Mesodermal cell (in vitro differentiated cells): ENCODE measurements around the gene SYT2.
A peak's percentile ranks its signal among the peaks of the same experiment; 100 is the strongest.

Experiments used
- H3K27ac ChIP-seq: 2 replicates; pipeline ENCODE4 v1.7.0; 2013; ENCODE audit warnings: mild to moderate bottlenecking, low read depth, low read length, moderate library complexity; ENCODE audit not compliant: severe bottlenecking
- H3K36me3 ChIP-seq: 2 replicates; pipeline ENCODE4 v1.7.1; 2013; ENCODE audit warnings: mild to moderate bottlenecking, low read length, moderate library complexity; ENCODE audit not compliant: control insufficient read depth, insufficient read depth
- H3K4me1 ChIP-seq: one replicate; pipeline ENCODE4 v1.7.1; 2013; ENCODE audit warnings: mild to moderate bottlenecking, low read length; ENCODE audit not compliant: insufficient read depth, control insufficient read depth, poor library complexity, severe bottlenecking
- H3K4me3 ChIP-seq: 2 replicates; pipeline ENCODE4 v1.7.0; 2013; ENCODE audit warnings: low read length, control low read depth, mild to moderate bottlenecking; ENCODE audit not compliant: insufficient read depth, poor library complexity, severe bottlenecking; ENCODE audit errors: extremely low read depth
- H3K9me3 ChIP-seq: 2 replicates; pipeline ENCODE4 v1.7.1; 2013; ENCODE audit warnings: mild to moderate bottlenecking, low read length, moderate library complexity; ENCODE audit not compliant: control insufficient read depth
- WGBS, 2 experiments: methylation state at CpG; one replicate each; pipeline ENCODE4 v1.1.5; 2013; ENCODE audit warnings: missing lambda C conversion rate in 2 of 2; ENCODE audit not compliant: insufficient coverage in 2 of 2; 5-methylcytosine and 5-hydroxymethylcytosine counted together

The SYT2 gene

DNA sequence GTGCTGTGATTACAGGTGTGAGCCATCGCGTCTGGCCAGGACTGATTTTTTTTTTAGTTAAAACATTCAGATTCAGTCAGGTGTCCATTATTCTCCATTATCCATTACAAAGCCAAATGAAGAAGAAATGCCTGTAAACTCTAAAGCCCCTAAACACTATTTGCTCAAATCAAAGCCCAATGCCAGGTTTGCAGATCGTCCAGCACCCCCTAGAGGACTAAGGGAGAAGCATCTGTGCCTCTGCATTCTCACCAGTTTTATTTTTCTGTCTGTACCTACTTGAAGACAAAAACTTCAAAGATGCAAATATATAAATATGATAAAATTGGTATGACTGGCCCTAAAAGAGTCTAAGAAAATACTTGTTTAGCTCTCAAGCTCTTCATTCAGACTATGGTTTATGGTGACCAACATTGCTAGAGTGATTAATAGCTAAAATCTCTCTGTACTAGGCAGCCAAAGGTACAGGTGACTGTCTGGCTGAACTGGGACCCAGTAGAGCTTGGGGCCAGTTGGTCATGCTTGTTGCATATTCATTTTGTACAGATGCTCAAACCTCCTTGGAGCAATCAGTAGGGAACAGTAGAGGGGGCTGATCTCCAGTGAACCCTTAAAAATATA lies 138.4 kb downstream of the SYT2 start:
- no peak overlapping the region for H3K4me3 ChIP-seq
- 33 to 64% methylated on average over 2 of the region's 3 CpGs for WGBS, 2 experiments
- no peaks in the 10 kb centered on the region for H3K9me3 ChIP-seq
- H3K4me1 ChIP-seq, result peaks cover 45% of the 10 kb centered on the region
- H3K36me3 ChIP-seq, result peaks cover 4% of the 10 kb centered on the region
- no peak overlapping the region for H3K27ac ChIP-seq

DNA sequence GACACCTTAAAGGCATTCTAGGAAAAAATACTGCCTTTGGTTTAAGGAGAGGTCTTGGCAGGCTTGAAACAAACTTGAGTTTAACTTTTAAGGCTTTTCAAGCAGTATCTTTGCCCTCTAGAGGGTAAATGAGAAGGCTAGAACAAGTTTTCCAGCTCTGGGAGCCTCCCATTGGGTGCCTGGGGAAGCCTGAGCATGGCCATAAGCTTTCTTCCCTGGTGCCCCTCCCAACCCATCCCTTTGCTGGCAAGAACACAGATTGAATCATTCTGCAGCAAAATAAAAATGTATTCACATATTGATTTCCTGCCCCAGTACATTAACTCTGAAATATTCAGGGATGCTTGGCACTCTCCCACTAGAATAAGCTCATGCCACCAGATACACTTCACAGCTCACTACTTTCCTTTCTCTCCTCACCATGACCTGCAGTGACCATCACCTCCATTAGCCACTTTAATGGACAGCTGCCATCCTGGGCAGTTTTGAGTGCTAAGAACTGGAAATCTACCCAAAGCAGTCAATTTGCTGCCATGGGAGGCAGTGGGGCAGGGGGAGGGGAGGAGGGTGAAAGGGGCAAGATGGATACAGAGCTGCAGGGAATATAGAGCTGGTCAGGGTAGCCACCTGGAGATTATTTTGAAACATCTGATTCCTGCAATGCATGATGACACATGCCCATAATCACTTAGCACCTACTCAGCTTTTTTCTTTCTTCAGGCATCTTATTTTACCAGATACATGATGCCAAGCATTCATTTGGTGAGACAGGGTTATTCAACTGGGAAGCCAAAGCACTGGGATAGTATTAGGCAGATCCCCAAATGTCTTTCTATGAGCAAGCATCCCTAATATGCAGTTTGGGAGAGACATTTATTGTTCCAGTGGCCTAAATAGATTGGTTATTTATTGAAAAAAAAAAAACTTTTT lies 140.6 kb downstream of the SYT2 start:
- Histone ChIP-seq H3K4me1 (peaks cover 28% of the 10 kb centered on the region), H3K9me3 (no peaks in the 10 kb centered on the region), H3K27ac (no peak overlapping the region), H3K36me3 (no peaks in the 10 kb centered on the region), H3K4me3 (no peak overlapping the region)

DNA sequence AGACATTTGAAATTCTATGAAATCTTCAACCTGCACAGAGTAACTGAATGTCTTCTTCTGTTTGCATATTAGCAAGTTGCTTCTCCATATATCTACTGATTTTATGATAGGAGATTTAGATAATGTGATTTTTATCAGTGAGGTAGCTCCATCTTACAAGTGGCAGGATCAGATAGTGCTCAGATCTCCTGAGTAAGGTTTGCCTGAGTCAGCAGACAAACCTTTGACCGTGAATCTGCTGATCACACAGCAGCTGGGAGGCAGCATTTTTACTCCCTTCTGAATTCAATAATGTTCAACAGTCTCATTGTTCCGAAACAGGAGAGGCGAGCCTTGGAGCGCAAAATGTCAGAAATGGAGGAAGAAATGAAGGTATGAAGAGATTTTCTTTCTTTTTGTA lies 141.4 kb downstream of the SYT2 start:
- Histone ChIP-seq H3K9me3 (no peaks in the 10 kb centered on the region), H3K36me3 (no peaks in the 10 kb centered on the region), H3K4me1 (peaks cover 24% of the 10 kb centered on the region), H3K27ac (peak overlapping the region; percentile 23), H3K4me3 (no peak overlapping the region)
- WGBS, 2 experiments, result 80 to 100% methylated on average over 1 to 3 of the region's 4 CpGs

DNA sequence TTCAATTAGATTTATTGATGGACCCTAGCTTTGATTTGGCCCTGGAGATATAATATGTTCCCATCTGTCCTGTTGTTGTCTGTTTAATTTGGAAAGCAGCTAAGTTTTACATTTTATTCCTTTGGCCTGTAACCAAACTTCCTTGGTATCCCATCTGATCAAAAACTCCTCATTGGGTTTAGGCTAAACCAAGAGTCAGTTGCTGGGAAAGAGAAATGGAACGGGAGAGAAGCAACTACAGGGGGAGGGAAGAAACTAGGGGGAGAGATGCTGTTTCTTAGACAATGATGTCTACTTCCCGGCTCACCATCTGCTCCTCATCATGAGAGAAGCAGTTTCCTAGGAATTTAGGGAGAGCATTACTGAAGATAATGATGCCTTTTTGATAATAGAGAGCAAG lies 141.8 kb downstream of the SYT2 start:
- Histone ChIP-seq H3K9me3 (no peaks in the 10 kb centered on the region), H3K4me1 (peaks cover 24% of the 10 kb centered on the region), H3K36me3 (no peaks in the 10 kb centered on the region), H3K27ac (no peak overlapping the region), H3K4me3 (no peak overlapping the region)
- WGBS, 2 experiments, result 63 to 93% methylated on average over 2 of the region's 2 CpGs

DNA sequence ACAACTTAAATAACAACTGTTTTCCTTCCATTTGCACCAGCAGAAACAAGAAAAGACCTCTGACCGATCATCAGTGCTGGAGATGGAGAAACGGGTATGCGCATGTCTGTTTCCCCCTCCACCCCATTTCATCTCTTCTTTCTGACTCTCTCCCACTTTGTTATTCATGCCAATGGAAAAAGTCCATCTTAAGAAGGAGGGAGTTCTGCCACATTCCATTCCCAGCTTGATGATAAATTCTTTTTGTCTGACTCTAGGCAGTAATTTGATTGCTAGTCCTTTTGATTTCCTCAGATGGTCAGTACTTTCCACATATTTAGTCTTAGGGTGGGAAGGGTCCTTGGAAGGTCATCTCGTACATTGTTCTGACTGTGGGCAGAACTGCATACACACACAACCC lies 142.5 kb downstream of the SYT2 start:
- Histone ChIP-seq H3K4me3 (no peak overlapping the region), H3K4me1 (peaks cover 24% of the 10 kb centered on the region)
- WGBS, 2 experiments, result 29 to 54% methylated on average over 1 to 4 of the region's 4 CpGs

DNA sequence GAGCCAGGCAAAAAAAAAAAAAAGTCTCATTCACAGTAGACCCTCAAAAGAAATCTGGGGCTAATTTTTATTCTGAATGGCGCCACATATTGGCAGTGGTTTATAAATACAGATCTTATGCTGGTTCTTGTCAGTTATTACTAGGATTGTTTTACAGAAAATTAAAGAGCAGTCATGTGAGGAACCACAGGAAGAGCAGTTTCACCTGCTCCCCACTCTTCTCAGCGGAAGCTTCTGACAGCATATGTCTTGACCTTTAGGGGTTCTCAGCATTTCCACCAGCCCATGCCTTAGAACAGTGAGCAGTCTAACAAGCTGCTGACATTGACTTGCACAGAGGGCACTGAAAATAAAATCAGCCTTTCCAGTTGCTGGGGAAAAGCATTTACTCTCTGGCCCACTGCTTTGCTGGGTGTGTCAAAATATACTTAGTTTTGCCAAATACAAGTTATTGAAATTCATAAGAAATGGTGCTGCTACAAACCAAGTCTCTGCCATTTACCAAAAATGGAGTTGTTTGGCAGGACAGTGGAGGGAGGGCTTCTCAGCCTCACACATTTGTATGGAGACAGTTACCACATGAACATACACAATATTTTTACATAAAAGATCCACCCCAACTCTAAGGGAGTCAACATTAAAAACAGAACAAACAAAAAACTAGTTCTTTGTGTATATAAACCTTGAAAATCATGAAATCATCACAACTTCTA lies 144.2 kb downstream of the SYT2 start:
- no peaks in the 10 kb centered on the region for H3K9me3 ChIP-seq
- no peak overlapping the region for H3K27ac ChIP-seq
- H3K4me1 ChIP-seq, result peaks cover 28% of the 10 kb centered on the region
- 100% methylated on average over 1 of the region's 2 CpGs; no CpG with 5 or more reads in 1 of the 2 experiments for WGBS, 2 experiments
- H3K4me3 ChIP-seq, result no peak overlapping the region
- no peaks in the 10 kb centered on the region for H3K36me3 ChIP-seq

More for the DNA sequence above, 142.5 kb downstream of the SYT2 start:
- Histone ChIP-seq H3K27ac (no peak overlapping the region), H3K9me3 (no peaks in the 10 kb centered on the region), H3K36me3 (no peaks in the 10 kb centered on the region)

DNA sequence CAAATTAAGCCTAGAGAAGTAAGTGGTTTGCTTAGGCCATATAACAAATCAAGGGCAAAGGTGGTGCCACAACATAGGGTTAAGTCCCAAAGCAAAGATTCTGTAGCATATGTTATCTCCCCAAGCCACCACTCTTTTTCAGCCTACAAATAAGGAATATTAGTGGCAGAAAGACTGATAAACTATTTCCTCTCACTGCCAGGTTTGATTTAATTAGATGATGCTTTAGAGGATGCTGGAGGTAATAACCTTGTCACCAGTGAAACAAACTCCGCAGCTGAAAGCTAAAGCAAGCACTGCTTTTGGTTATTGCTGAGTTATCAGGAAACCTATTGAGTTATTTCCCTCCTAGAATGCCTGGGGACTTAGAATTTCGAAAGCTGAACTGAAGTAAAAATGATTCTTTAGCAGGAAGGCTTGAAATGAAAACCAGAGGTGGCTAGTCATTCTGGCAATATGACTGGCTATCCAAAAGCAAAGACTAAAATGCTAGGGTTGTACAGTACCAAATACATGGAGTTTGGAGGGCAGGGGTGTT lies 145.2 kb downstream of the SYT2 start:
- no peaks in the 10 kb centered on the region for H3K36me3 ChIP-seq
- no peak overlapping the region for H3K4me3 ChIP-seq
- H3K4me1 ChIP-seq, result peaks cover 28% of the 10 kb centered on the region
- no peak overlapping the region for H3K27ac ChIP-seq
- WGBS, 2 experiments, result 83 to 100% methylated on average over 2 of the region's 2 CpGs
- no peaks in the 10 kb centered on the region for H3K9me3 ChIP-seq

DNA sequence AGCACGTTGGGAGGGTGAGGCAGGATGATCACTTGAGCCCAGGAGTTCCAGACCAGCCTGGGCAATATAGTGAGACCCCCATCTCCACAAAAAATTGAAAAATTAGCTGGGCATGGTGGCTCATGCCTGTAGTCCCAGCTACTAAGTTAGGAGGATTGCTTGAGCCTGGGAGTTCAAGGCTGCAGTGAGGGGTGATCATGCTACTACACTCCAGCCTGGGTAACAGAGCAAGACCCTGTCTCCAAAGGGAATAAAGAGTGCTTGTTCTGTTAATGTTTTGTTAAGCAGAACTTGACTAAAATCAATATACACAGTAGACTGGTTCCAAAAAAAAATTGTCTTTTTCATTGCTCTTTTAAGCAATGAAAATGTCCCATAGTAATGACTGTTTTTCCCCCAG lies 146.4 kb downstream of the SYT2 start:
- H3K36me3 ChIP-seq, result no peaks in the 10 kb centered on the region
- peaks cover 26% of the 10 kb centered on the region for H3K4me1 ChIP-seq
- 80 to 100% methylated on average over 1 of the region's 1 CpG for WGBS, 2 experiments

DNA sequence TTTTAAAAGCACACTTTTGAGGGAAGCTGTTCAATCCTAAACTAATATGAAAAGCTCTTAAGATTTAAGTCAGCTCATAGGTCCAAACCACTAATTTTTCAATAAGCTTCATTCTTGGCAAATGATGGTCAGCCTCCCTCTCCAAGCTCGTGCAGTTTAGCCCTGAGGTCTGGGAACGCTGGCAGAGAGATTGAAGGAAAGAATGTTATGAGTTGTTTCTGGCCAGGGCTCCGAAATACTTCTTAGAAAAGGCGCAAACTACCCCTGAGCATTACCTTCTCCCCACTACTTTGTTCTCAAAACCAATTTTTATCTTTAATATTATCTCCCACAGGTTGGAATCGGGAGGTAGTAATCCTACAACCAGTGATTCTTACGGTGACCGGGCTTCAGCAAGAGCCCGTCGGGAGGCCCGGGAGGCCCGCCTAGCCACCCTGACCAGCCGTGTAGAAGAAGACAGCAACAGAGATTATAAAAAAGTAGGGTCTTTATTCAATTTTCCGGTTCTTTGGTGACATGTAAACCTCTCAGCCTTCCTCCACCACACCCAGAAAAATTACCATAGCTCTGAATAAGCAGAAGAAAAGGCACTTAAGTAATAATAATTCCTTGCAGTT lies 147.7 kb downstream of the SYT2 start:
- H3K9me3 ChIP-seq, result no peaks in the 10 kb centered on the region
- H3K4me1 ChIP-seq, result peaks cover 14% of the 10 kb centered on the region
- no peaks in the 10 kb centered on the region for H3K36me3 ChIP-seq
- no peak overlapping the region for H3K4me3 ChIP-seq
- 91 to 98% methylated on average over 5 to 8 of the region's 13 CpGs for WGBS, 2 experiments
- no peak overlapping the region for H3K27ac ChIP-seq

More for the DNA sequence above, 146.4 kb downstream of the SYT2 start:
- Histone ChIP-seq H3K27ac (no peak overlapping the region), H3K4me3 (no peak overlapping the region), H3K9me3 (no peaks in the 10 kb centered on the region)

DNA sequence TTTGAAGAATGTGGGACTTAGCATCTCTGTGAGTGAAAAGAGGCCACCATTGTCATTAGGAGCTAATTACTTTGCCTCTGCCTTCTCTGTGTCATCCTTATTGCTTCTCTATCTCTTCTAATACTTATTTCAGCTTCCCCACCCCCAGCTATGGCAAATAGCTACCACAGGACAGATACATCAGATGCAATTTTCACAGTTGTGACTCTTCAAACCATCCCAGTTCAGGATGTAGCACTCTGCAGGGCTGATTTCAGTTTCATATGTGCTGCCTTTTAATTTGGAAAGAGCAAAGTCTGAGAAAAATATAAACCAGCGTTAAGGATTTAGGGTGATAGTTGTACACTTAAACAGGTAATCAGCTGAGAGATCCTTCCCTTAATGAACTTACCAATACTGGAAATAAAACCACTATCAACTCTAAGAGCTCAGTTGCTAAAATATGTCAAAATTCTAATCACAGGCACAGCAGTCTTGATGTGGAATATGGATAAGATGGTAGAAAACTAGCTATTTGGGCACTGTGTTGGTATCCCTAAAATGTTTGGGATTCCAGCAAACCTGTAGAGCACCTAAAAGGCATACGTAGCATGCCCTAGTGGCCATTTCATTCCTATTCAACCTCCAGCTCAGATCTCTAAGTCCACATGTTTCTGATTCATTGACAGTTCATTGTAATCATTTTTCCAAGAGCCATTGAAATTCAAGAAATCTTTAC lies 148.4 kb downstream of the SYT2 start:
- WGBS, 2 experiments, result 100% methylated on average over 1 of the region's 2 CpGs
- no peak overlapping the region for H3K4me3 ChIP-seq
- peaks cover 7% of the 10 kb centered on the region for H3K4me1 ChIP-seq
- no peaks in the 10 kb centered on the region for H3K36me3 ChIP-seq
- no peaks in the 10 kb centered on the region for H3K9me3 ChIP-seq
- H3K27ac ChIP-seq, result no peak overlapping the region
